Erythroblast (primary cell): ENCODE results near the gene ARMC12.

ENCODE experiments used
- GATA1 ChIP-seq: IDR thresholded peaks from 2 replicates; pipeline ENCODE4 v1.6.1; 2011; ENCODE audit warnings: low read depth, mild to moderate bottlenecking, control low read depth, low read length, moderate library complexity
- POLR2A ChIP-seq: IDR thresholded peaks from 2 replicates; pipeline ENCODE4 v1.6.1; 2011; ENCODE audit warnings: mild to moderate bottlenecking, low read length

DNA sequence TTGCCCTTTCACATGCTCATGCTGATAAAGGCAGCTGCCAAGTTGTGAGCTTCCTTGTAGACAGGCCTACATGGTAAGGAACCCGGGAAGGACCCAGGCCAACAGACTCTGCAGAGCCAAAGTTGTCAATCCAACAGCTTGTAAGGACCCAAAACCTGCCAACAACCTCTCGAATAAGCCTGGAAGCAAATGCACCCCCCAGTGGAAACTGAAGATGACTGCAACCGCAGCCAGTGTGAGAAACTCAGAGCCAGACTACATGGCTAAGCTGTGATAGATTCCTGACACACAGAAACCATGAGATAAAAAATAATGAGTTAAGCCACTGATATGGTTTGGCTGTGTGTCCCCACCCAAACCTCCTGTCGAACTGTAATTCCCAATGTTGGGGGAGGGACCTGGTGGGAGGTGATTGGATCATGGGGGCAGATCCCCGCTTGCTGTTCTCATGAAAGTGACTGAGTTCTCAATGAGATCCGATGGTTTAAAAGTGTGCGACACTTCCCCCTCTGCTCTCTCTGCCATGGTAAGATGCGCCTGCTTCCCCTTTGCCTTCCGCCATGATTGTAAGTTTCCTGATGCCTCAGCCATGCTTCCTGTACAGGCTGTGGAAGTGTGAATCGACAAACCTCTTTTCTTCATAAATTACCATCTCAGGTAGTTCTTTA is 20.8 kb downstream of the ARMC12 start:
- TF ChIP-seq POLR2A: no peak
- TF ChIP-seq GATA1: no peak
